Heart left ventricle (tissue), 16 donors: ENCODE results near the gene MYO5C. TPM values are rescaled to one million over a fixed set of nuclear protein-coding genes. Genes with fewer than 3 reads are reported as not detected.

ENCODE experiments used
- ATAC-seq, 4 donors: fragments of 200-7000 bp; cut with Tn5 transposase; one replicate each; pipeline ENCODE4 v1.9.1; 2020 to 2022; ENCODE audit warnings: moderate library complexity in 4 of 4, mild to moderate bottlenecking in 3 of 4, moderate number of reproducible peaks in 1 of 4
- DNase-seq, 5 donors: peaks; one replicate each; pipeline ENCODE4 v3.0.0-alpha.2; 2020
- H3K27ac ChIP-seq, 12 donors: fragments of 200-600 bp; sonication (generic) in 4 of 12; one replicate each; pipeline versions ENCODE4 v1.5.0 to v1.8.0; 2016 to 2022; ENCODE audit warnings: mild to moderate bottlenecking in 2 of 12
- H3K27me3 ChIP-seq, 9 donors: fragments of 200-600 bp; sonication (generic) in 2 of 9; one replicate each; pipeline versions ENCODE4 v1.5.1 to v1.8.0; 2016 to 2022; ENCODE audit warnings: mild to moderate bottlenecking in 3 of 9
- H3K36me3 ChIP-seq, 9 donors: fragments of 200-600 bp; sonication (generic) in 2 of 9; one replicate each; pipeline versions ENCODE4 v1.5.0 to v1.8.0; 2018 to 2022; ENCODE audit warnings: mild to moderate bottlenecking in 2 of 9
- H3K4me1 ChIP-seq, 12 donors: fragments of 200-600 bp; sonication (generic) in 4 of 12; one replicate each; pipeline versions ENCODE4 v1.5.0 to v1.8.0; 2016 to 2022; ENCODE audit warnings: mild to moderate bottlenecking in 3 of 12
- H3K4me3 ChIP-seq, 12 donors: fragments of 200-600 bp; sonication (generic) in 4 of 12; one replicate each; pipeline versions ENCODE4 v1.5.0 to v1.8.0; 2017 to 2022; ENCODE audit warnings: mild to moderate bottlenecking in 9 of 12, moderate library complexity in 4 of 12
- H3K9me3 ChIP-seq, 12 donors: fragments of 200-600 bp; sonication (generic) in 4 of 12; one replicate each; pipeline versions ENCODE4 v1.5.0 to v1.8.0; 2016 to 2022; ENCODE audit warnings: mild to moderate bottlenecking in 1 of 12
- POLR2A ChIP-seq, 2 donors: fragments of 450-650 bp; IDR thresholded peaks; one replicate each; pipeline ENCODE4 v1.6.1; 2017; ENCODE audit warnings: antibody characterized with exemption in 2 of 2, mild to moderate bottlenecking in 2 of 2, moderate library complexity in 2 of 2
- WGBS, 4 donors: extraction: QIAGEN DNeasy Blood & Tissue Kit in 2 of 4; methylation state at CpG; one replicate each; pipeline versions ENCODE4 v1.1.5 to v1.1.7; 2013 to 2018; 5-methylcytosine and 5-hydroxymethylcytosine counted together
- intact Hi-C, 10 donors: fragments of 100-400 bp; cut with DNase I; formaldehyde crosslinking; loops; one replicate each; pipeline versions ENCODE4 v1.11.1 to v1.14.2; 2022
- long read RNA-seq, 3 donors: library from polyadenylated mRNA; unstranded; transcript quantifications; one replicate each; pipeline ENCODE4 v2.0.0, GENCODE V29; 2020 to 2021
- polyA plus RNA-seq, 2 donors: library from polyadenylated mRNA; stranded (reverse); fragments of 200-250 nt; gene quantifications; one replicate each; pipeline ENCODE4 v1.2.3, GENCODE V29; 2013
- total RNA-seq, 9 donors: library from RNA; depleted of rRNA in 2 of 9; stranded (reverse); fragments of >200 nt in 2 of 9; fragmentation: NEBNext Ultra II Directional in 3 of 9; extraction: Animal tissue kit (Norgen Biotek cat#: 25700) in 3 of 9; gene quantifications; one replicate each; pipeline versions ENCODE4 v1.1.0 to v1.2.4, GENCODE V29; 2016 to 2023
- TF ChIP-seq, protein P1 (sequence below), 12 donors: fragments of 200-600 bp; sonication (generic) in 4 of 12; IDR thresholded peaks; one replicate each; pipeline versions ENCODE4 v1.5.0 to v1.8.0; 2018 to 2022; ENCODE audit warnings: antibody characterized with exemption in 12 of 12, mild to moderate bottlenecking in 5 of 12
- donor health status: ischemic (EF 13 %, LVEDD 7.1; RV severe dilation, severe dysfunction).
- donor health status: healthy with polysubstance abuse.
- donor health status: DM: no; HTN: yes; CAD: no.
- donor health status: DM: no; HTN: no; CAD: no.
- donor health status: ischemic (EF 25% LVEDD 6.9; RV normal size, moderate dysfunction).
- donor health status: ischemic (EF 25% LVEDD 5.7; RV mildly dilated, moderate dysfunction).
- donor health status: healthy.
- donor health status: DM: yes; HTN: yes; CAD: no.
- donor health status: ischemic (EF 35%, LVEDD 5.7; RV mildly dilated, moderate dysfunction).
- donor health status: nonischemic (EF 11% LVEDD 7.7; RV severe dilation, severe dysfunction).
- donor health status: DM: yes; HTN: yes; CAD: no.
- donor health status: PGD.
- donor health status: ischemic (EF 29% LVEDD 5.4; RV normal size, mild dysfunction).
- donor health status: nonischemic (EF 23%, LVEDD 6.1; RV moderate dilation, normal function).

The MYO5C gene, protein sequence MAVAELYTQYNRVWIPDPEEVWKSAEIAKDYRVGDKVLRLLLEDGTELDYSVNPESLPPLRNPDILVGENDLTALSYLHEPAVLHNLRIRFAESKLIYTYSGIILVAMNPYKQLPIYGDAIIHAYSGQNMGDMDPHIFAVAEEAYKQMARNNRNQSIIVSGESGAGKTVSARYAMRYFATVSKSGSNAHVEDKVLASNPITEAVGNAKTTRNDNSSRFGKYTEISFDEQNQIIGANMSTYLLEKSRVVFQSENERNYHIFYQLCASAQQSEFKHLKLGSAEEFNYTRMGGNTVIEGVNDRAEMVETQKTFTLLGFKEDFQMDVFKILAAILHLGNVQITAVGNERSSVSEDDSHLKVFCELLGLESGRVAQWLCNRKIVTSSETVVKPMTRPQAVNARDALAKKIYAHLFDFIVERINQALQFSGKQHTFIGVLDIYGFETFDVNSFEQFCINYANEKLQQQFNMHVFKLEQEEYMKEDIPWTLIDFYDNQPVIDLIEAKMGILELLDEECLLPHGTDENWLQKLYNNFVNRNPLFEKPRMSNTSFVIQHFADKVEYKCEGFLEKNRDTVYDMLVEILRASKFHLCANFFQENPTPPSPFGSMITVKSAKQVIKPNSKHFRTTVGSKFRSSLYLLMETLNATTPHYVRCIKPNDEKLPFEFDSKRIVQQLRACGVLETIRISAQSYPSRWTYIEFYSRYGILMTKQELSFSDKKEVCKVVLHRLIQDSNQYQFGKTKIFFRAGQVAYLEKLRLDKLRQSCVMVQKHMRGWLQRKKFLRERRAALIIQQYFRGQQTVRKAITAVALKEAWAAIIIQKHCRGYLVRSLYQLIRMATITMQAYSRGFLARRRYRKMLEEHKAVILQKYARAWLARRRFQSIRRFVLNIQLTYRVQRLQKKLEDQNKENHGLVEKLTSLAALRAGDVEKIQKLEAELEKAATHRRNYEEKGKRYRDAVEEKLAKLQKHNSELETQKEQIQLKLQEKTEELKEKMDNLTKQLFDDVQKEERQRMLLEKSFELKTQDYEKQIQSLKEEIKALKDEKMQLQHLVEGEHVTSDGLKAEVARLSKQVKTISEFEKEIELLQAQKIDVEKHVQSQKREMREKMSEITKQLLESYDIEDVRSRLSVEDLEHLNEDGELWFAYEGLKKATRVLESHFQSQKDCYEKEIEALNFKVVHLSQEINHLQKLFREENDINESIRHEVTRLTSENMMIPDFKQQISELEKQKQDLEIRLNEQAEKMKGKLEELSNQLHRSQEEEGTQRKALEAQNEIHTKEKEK (N-terminal part only)
- total RNA-seq (1 to 10 TPM; 1.0 to 7.2 (median 3.4) TPM), polyA plus RNA-seq (under 1 TPM; 0.89 to 0.95 TPM)
- long read RNA-seq, donor 1, partial matches to known transcripts, result 0 of 1 reads
- long read RNA-seq, donor 1, other reads (novel, unspliced or antisense), result 1 of 1 reads
- long read RNA-seq, donor 2, partial matches to known transcripts, result 3 of 3 reads
- long read RNA-seq, donor 2, other reads (novel, unspliced or antisense), result 0 of 3 reads
- long read RNA-seq, donor 3, partial matches to known transcripts, result 0 of 2 reads
- long read RNA-seq, donor 3, other reads (novel, unspliced or antisense), result 1 of 2 reads

DNA sequence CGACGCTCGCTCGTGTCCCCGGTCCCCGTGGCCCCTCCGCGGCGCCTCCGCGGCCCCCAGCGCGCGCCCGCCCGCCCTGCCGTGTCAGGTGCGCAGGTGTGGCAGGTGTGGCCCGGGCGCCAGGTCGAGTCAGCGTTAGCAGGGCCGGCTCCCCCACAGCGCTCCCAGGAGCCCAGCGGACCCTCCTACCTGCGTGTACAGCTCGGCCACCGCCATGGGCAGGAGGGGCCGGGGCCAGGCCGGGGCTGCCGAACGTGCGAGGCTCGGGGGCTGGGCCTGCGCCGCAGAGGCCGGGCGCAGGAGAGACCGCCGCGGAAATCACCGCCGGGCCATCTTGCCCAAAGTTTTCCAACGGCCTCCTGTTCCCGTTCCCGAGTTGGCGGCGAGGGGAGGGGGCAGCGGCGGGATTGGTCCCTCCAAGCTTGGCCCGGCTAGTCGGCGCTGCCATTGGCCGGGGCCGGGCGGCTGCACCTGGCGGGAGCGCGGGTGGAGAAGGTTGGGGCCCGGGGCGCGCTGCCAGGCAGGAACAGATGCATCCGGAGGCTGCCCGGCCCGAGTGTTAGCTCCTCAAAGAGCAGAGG, at the start of gene MYO5C:
TSS of gene MYO5C (minus strand) at position 384 of the 581 bp plus-strand sequence. CDS start at position 216, 168 bp downstream.
- ATAC-seq, result peak; percentile 82 to 97 (median 96)
- Histone ChIP-seq H3K4me3 (peak within 1 kb of the TSS; percentile 44 to 84 (median 65)), H3K9me3 (no peaks in the 10 kb centered on the region), H3K4me1 (peaks cover 0 to 20% (median 10%) of the 10 kb centered on the region in 12 donors), H3K27me3 (peaks cover 0 to 29% (median 0%) of the 10 kb centered on the region in 9 donors), H3K36me3 (no peaks in the 10 kb centered on the region), H3K27ac (peak within 1 kb of the TSS in 6 of 12 donors; percentile 18 to 66 (median 46))
- TF ChIP-seq, protein P1, sequence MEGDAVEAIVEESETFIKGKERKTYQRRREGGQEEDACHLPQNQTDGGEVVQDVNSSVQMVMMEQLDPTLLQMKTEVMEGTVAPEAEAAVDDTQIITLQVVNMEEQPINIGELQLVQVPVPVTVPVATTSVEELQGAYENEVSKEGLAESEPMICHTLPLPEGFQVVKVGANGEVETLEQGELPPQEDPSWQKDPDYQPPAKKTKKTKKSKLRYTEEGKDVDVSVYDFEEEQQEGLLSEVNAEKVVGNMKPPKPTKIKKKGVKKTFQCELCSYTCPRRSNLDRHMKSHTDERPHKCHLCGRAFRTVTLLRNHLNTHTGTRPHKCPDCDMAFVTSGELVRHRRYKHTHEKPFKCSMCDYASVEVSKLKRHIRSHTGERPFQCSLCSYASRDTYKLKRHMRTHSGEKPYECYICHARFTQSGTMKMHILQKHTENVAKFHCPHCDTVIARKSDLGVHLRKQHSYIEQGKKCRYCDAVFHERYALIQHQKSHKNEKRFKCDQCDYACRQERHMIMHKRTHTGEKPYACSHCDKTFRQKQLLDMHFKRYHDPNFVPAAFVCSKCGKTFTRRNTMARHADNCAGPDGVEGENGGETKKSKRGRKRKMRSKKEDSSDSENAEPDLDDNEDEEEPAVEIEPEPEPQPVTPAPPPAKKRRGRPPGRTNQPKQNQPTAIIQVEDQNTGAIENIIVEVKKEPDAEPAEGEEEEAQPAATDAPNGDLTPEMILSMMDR (IDR thresholded peaks at IDR 0.05), result no peak
- TF ChIP-seq POLR2A (IDR thresholded peaks at IDR 0.05), result peak in 1 of 2 donors; percentile 39
- intact Hi-C loops, result no loop called here
- 0 to 1% (median 1%) methylated on average over 24 to 65 of the region's 65 CpGs for whole genome bisulfite sequencing, 4 donors
- DNase-seq, result peak; percentile 78 to 88 (median 83)

DNA sequence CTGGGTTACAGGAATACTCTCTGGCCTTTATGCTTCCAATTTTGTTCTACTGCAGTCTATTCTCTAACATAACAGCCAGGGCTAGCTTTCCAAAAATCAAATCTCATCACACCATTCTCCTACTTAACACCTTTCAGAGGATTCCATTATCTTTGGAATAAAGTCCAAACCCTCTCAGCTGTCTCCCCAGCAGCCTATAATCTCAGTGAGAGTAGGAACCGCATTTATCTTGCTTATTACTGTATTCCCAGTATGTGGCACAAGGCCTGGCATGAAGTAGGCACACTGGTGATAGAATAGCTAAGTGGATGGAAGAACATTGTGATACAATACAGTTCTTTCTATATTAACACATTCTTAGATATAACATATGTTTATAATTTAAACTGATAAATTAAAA, 49.0 kb upstream of the MYO5C start:
- ATAC-seq, result peak; percentile 63 to 86 (median 84)
- 50 to 69% (median 57%) methylated on average over 1 of the region's 1 CpG for WGBS, 4 donors
- no peaks in the 10 kb centered on the region for H3K27me3 ChIP-seq
- no peaks in the 10 kb centered on the region for H3K9me3 ChIP-seq
- H3K36me3 ChIP-seq, result peaks cover 0 to 70% (median 15%) of the 10 kb centered on the region in 9 donors
- no peak for TF ChIP-seq POLR2A (IDR thresholded peaks at IDR 0.05)
- TF ChIP-seq, protein P1 (IDR thresholded peaks at IDR 0.05), result no peak
- intact Hi-C loops, result no loop called here
- peaks cover 0 to 23% (median 0%) of the 10 kb centered on the region in 12 donors for H3K4me1 ChIP-seq
- no peak overlapping the region for H3K4me3 ChIP-seq
- peak in 1 of 5 donors; percentile 43 for DNase-seq
- H3K27ac ChIP-seq, result peak overlapping the region in 6 of 12 donors; percentile 8 to 67 (median 50)

DNA sequence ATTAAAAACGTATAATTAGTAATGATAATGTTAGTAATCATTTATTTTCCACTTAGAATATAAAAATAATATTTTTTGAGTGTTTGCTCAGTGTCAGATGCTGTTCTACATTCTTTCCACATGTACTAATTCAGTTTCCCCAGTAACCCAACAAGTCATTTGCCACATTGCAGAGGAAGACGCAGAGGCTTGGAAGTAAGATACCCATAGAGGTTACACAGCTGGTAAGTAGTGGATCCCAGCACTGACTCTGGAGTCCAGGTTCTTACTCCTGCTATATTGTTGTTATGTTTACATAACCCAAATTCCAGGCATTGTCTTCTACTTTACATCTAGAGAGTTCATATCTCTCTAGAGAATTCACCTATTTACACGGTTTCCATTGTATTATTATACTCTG, 48.2 kb upstream of the MYO5C start:
- H3K27me3 ChIP-seq, result no peaks in the 10 kb centered on the region
- peak overlapping the region in 4 of 12 donors; percentile 8 to 67 (median 54) for H3K27ac ChIP-seq
- peaks cover 0 to 23% (median 0%) of the 10 kb centered on the region in 12 donors for H3K4me1 ChIP-seq
- no peak overlapping the region for H3K4me3 ChIP-seq
- TF ChIP-seq POLR2A (IDR thresholded peaks at IDR 0.05), result no peak
- TF ChIP-seq, protein P1 (IDR thresholded peaks at IDR 0.05), result no peak
- ATAC-seq (peak in 1 of 4 donors; percentile 29), DNase-seq (no peak)
- intact Hi-C loops, result no loop called here
- H3K36me3 ChIP-seq, result peaks cover 0 to 65% (median 15%) of the 10 kb centered on the region in 9 donors
- H3K9me3 ChIP-seq, result no peaks in the 10 kb centered on the region
- 64 to 72% (median 69%) methylated on average over 3 of the region's 3 CpGs for WGBS, 4 donors
